ENCODE data around the gene HLA-DQB2.
"Not testable (repeated sequence)": the region's sequence is repeated elsewhere in the genome, so short reads cannot be mapped to it uniquely, and the experiment has no call there.

Gene HLA-DQB2

GRCh38 chr6:32763421-32763820 is at the start of gene HLA-DQB2:
TSS of gene HLA-DQB2 (minus strand) at chr6:32763532. CDS start at chr6:32763470, 62 bp downstream.
- H3K4me1 ChIP-seq = no peaks in the 10 kb centered on the region
- no peaks in the 10 kb centered on the region for H3K9me3 ChIP-seq (replicated peaks in 1 of 11)
- H3K36me3 ChIP-seq = no peaks in the 10 kb centered on the region
- no peak within 1 kb of the TSS for H3K27ac ChIP-seq
- no peak within 1 kb of the TSS for H3K9ac ChIP-seq
- no peak within 1 kb of the TSS for H3K4me2 ChIP-seq
- no peaks in the 10 kb centered on the region for H4K20me1 ChIP-seq
- H3K4me3 ChIP-seq = no peak within 1 kb of the TSS
- H3K27me3 ChIP-seq = peaks cover 0 to 4% (median 0%) of the 10 kb centered on the region in 11 experiments; a peak in 1 of 22 replicates
- TF ChIP-seq Cebpa-rat (IDR thresholded peaks at IDR 0.05) = no peak

GRCh38 chr6:32809171-32809570 is 45.8 kb upstream of the HLA-DQB2 start:
- H3K9me3 ChIP-seq (replicated peaks in 1 of 11) = no peaks in the 10 kb centered on the region
- H3K4me3 ChIP-seq = no peak overlapping the region
- TF ChIP-seq Cebpa-rat (IDR thresholded peaks at IDR 0.05) = no peak
- no peak overlapping the region for H3K9ac ChIP-seq
- no peak overlapping the region for H3K27ac ChIP-seq
- peaks cover 0 to 7% (median 0%) of the 10 kb centered on the region in 11 experiments; a peak in 1 of 22 replicates for H3K36me3 ChIP-seq
- H3K27me3 ChIP-seq = no peaks in the 10 kb centered on the region
- H3K4me2 ChIP-seq = no peak overlapping the region
- H3K4me1 ChIP-seq = peaks cover 0 to 9% (median 1%) of the 10 kb centered on the region in 10 experiments; a peak in 5 of 20 replicates
- no peaks in the 10 kb centered on the region for H4K20me1 ChIP-seq

GRCh38 chr6:32807020-32807580 is 43.8 kb upstream of the HLA-DQB2 start:
- no peaks in the 10 kb centered on the region for H3K36me3 ChIP-seq
- no peaks in the 10 kb centered on the region for H3K9me3 ChIP-seq (replicated peaks in 1 of 11)
- H3K4me2 ChIP-seq = no peak overlapping the region
- peaks cover 0 to 21% (median 1%) of the 10 kb centered on the region in 10 experiments; a peak in 5 of 20 replicates for H3K4me1 ChIP-seq
- H3K27ac ChIP-seq = no peak overlapping the region
- no peaks in the 10 kb centered on the region for H3K27me3 ChIP-seq
- H4K20me1 ChIP-seq = no peaks in the 10 kb centered on the region
- no peak overlapping the region for H3K9ac ChIP-seq
- no peak for TF ChIP-seq Cebpa-rat (IDR thresholded peaks at IDR 0.05)
- H3K4me3 ChIP-seq = no peak overlapping the region

- not testable (repeated sequence) for H3K36me3 ChIP-seq; H3K27ac ChIP-seq; H3K9me3 ChIP-seq (replicated peaks in 1 of 11); H3K4me2 ChIP-seq; H3K4me3 ChIP-seq; H3K27me3 ChIP-seq; H4K20me1 ChIP-seq; H3K9ac ChIP-seq
- H3K4me1 ChIP-seq = peaks cover 0 to 21% (median 1%) of the 10 kb centered on the region in 10 experiments; a peak in 5 of 20 replicates
Observed at GRCh38 chr6:32805404-32805803, 42.1 kb upstream of the HLA-DQB2 start.

GRCh38 chr6:32803416-32803815 is 40.1 kb upstream of the HLA-DQB2 start:
- Histone ChIP-seq H3K9ac (no peak overlapping the region), H3K4me1 (peaks cover under 1 to 22% (median 4%) of the 10 kb centered on the region in 10 experiments; a peak in 18 of 20 replicates), H3K9me3 (replicated peaks in 1 of 11) (peaks cover 12 to 18% (median 17%) of the 10 kb centered on the region in 11 experiments), H3K36me3 (peaks cover 0 to 6% (median 0%) of the 10 kb centered on the region in 11 experiments; a peak in 2 of 22 replicates), H3K27ac (no peak overlapping the region), H3K4me3 (no peak overlapping the region), H3K4me2 (peak overlapping the region in 1 of 11 experiments; percentile 42; a peak in 1 of 22 replicates), H3K27me3 (no peaks in the 10 kb centered on the region), H4K20me1 (no peaks in the 10 kb centered on the region)
- TF ChIP-seq Cebpa-rat (IDR thresholded peaks at IDR 0.05) = no peak

GRCh38 chr6:32799740-32800139 is 36.4 kb upstream of the HLA-DQB2 start:
- H3K36me3 ChIP-seq = peaks cover 0 to 6% (median 0%) of the 10 kb centered on the region in 11 experiments; a peak in 2 of 22 replicates
- no peaks in the 10 kb centered on the region for H3K27me3 ChIP-seq
- peaks cover 34 to 47% (median 36%) of the 10 kb centered on the region in 10 experiments for H3K4me1 ChIP-seq
- no peak overlapping the region for H3K27ac ChIP-seq
- H3K9ac ChIP-seq = no peak overlapping the region
- no peak overlapping the region for H3K4me3 ChIP-seq
- H3K4me2 ChIP-seq = no peak overlapping the region
- H4K20me1 ChIP-seq = no peaks in the 10 kb centered on the region
- peaks cover 15 to 22% (median 19%) of the 10 kb centered on the region in 11 experiments for H3K9me3 ChIP-seq (replicated peaks in 1 of 11)
- TF ChIP-seq Cebpa-rat (IDR thresholded peaks at IDR 0.05) = no peak

DNA sequence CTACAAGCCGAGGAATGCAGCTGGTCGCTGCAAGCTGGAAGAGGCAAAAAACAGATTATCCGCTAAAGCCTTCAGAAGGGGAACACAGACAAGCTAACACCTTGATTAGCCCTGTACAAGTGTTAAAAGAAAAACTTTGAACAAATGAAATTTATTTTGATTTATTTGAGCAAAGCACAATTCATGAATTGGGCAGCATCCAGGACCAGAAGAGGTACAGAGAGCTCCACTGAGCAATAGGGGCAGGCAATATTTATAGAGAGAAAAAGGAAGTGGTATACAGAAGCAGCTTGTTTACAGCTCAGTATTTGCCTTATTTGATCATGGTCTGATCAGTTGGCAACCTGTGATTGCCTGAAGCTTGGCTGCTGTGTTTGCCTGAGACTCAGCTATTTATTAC is 35.8 kb upstream of the HLA-DQB2 start:
- peaks cover 0 to 6% (median 0%) of the 10 kb centered on the region in 11 experiments; a peak in 2 of 22 replicates for H3K36me3 ChIP-seq
- peaks cover 15 to 22% (median 19%) of the 10 kb centered on the region in 11 experiments for H3K9me3 ChIP-seq (replicated peaks in 1 of 11)
- H3K27ac ChIP-seq = no peak overlapping the region
- no peaks in the 10 kb centered on the region for H3K27me3 ChIP-seq
- no peaks in the 10 kb centered on the region for H4K20me1 ChIP-seq
- no peak overlapping the region for H3K4me3 ChIP-seq
- H3K4me1 ChIP-seq = peaks cover 39 to 51% (median 42%) of the 10 kb centered on the region in 10 experiments
- H3K9ac ChIP-seq = no peak overlapping the region
- no peak overlapping the region for H3K4me2 ChIP-seq
- TF ChIP-seq Cebpa-rat (IDR thresholded peaks at IDR 0.05) = no peak

- peak overlapping the region; percentile 50 to 77 (median 73); a peak in 21 of 22 replicates for H3K27ac ChIP-seq
- TF ChIP-seq Cebpa-rat (IDR thresholded peaks at IDR 0.05) = peak in 7 of 11 experiments; percentile 43 to 81 (median 59); a peak in 11 of 22 replicates
- peak overlapping the region; percentile 70 to 97 (median 87) for H3K4me2 ChIP-seq
- H3K4me3 ChIP-seq = peak overlapping the region; percentile 41 to 65 (median 48); a peak in 19 of 20 replicates
- H3K36me3 ChIP-seq = peaks cover 0 to 6% (median 0%) of the 10 kb centered on the region in 11 experiments; a peak in 2 of 22 replicates
- no peaks in the 10 kb centered on the region for H3K27me3 ChIP-seq
- H3K9ac ChIP-seq = peak overlapping the region; percentile 51 to 72 (median 64)
- peaks cover 15 to 22% (median 19%) of the 10 kb centered on the region in 11 experiments for H3K9me3 ChIP-seq (replicated peaks in 1 of 11)
- H3K4me1 ChIP-seq = peaks cover 55 to 64% (median 59%) of the 10 kb centered on the region in 10 experiments
- no peaks in the 10 kb centered on the region for H4K20me1 ChIP-seq
Observed at GRCh38 chr6:32796848-32797776, 33.8 kb upstream of the HLA-DQB2 start.

GRCh38 chr6:32794510-32794909 is 31.2 kb upstream of the HLA-DQB2 start:
- no peak for TF ChIP-seq Cebpa-rat (IDR thresholded peaks at IDR 0.05)
- Histone ChIP-seq H3K4me3 (peak overlapping the region in 9 of 10 experiments; percentile 8 to 35 (median 21); a peak in 8 of 20 replicates), H3K4me1 (peaks cover 55 to 67% (median 61%) of the 10 kb centered on the region in 10 experiments), H3K4me2 (peak overlapping the region; percentile 71 to 97 (median 87)), H3K9me3 (replicated peaks in 1 of 11) (peaks cover 11 to 15% (median 14%) of the 10 kb centered on the region in 11 experiments), H3K36me3 (peaks cover 0 to 6% (median 0%) of the 10 kb centered on the region in 11 experiments; a peak in 2 of 22 replicates), H3K27ac (peak overlapping the region; percentile 12 to 82 (median 69); a peak in 18 of 22 replicates), H3K9ac (peak overlapping the region in 7 of 11 experiments; percentile 3 to 63 (median 59); a peak in 11 of 22 replicates), H4K20me1 (no peaks in the 10 kb centered on the region), H3K27me3 (no peaks in the 10 kb centered on the region)
